SKM-1 treated with dmso at 0.1 percent for 144 hours (cell line): ENCODE results near the gene SFMBT1.

Experiments
- DNase-seq: peaks from one replicate; lab custom pipeline; 2025; ENCODE audit not compliant: unreplicated experiment; lab: John Stamatoyannopoulos, UW

SFMBT1 gene

GRCh38 chr3:53003320-53003719 lies 42.6 kb downstream of the SFMBT1 start:
- no peak for DNase-seq

GRCh38 chr3:52998771-52999513 lies 46.9 kb downstream of the SFMBT1 start:
- DNase-seq = no peak

- DNase-seq = no peak
Measured at GRCh38 chr3:52990637-52991036, 55.2 kb downstream of the SFMBT1 start.

- no peak for DNase-seq
Measured at GRCh38 chr3:52986938-52987337, 58.9 kb downstream of the SFMBT1 start.

- DNase-seq = no peak
Measured at GRCh38 chr3:52986049-52986448, 59.8 kb downstream of the SFMBT1 start.

- DNase-seq = peak; percentile 86
Measured at GRCh38 chr3:52983828-52984227, 62.0 kb downstream of the SFMBT1 start.

GRCh38 chr3:52983336-52983807 lies 62.5 kb downstream of the SFMBT1 start:
- DNase-seq = peak; percentile 86

GRCh38 chr3:52982839-52983238 lies 63.0 kb downstream of the SFMBT1 start:
- no peak for DNase-seq

GRCh38 chr3:52979190-52979983 lies 66.5 kb downstream of the SFMBT1 start:
- no peak for DNase-seq

- DNase-seq = no peak
Measured at GRCh38 chr3:52978109-52978754, 67.6 kb downstream of the SFMBT1 start.

GRCh38 chr3:52973806-52974205 lies 72.1 kb downstream of the SFMBT1 start:
- no peak for DNase-seq

GRCh38 chr3:52971895-52972294 lies 74.0 kb downstream of the SFMBT1 start:
- no peak for DNase-seq

GRCh38 chr3:52967398-52967797 lies 78.5 kb downstream of the SFMBT1 start:
- DNase-seq = no peak

GRCh38 chr3:52962160-52962559 lies 83.7 kb downstream of the SFMBT1 start:
- no peak for DNase-seq

GRCh38 chr3:52959773-52960172 lies 86.1 kb downstream of the SFMBT1 start:
- DNase-seq = no peak

- no peak for DNase-seq
Measured at GRCh38 chr3:52939600-52939999, 106.3 kb downstream of the SFMBT1 start.

GRCh38 chr3:52934630-52935530 lies 111.0 kb downstream of the SFMBT1 start:
- DNase-seq = peak; percentile 55

GRCh38 chr3:52931889-52932288 lies 114.0 kb downstream of the SFMBT1 start:
- no peak for DNase-seq

GRCh38 chr3:52931328-52931727 lies 114.5 kb downstream of the SFMBT1 start:
- no peak for DNase-seq

GRCh38 chr3:52930748-52931147 lies 115.1 kb downstream of the SFMBT1 start:
- no peak for DNase-seq

GRCh38 chr3:52926554-52926953 lies 119.3 kb downstream of the SFMBT1 start:
- no peak for DNase-seq
